ENCODE data around the gene DNAL4. TPM values are rescaled to one million over a fixed set of nuclear protein-coding genes. Genes with fewer than 3 reads are reported as not detected.

Gene DNAL4
- polyA plus RNA-seq, 1 donor (not counting 4 experiments of a cell fraction or from before 2014, with no cell fraction given) = 11.4 TPM

DNA sequence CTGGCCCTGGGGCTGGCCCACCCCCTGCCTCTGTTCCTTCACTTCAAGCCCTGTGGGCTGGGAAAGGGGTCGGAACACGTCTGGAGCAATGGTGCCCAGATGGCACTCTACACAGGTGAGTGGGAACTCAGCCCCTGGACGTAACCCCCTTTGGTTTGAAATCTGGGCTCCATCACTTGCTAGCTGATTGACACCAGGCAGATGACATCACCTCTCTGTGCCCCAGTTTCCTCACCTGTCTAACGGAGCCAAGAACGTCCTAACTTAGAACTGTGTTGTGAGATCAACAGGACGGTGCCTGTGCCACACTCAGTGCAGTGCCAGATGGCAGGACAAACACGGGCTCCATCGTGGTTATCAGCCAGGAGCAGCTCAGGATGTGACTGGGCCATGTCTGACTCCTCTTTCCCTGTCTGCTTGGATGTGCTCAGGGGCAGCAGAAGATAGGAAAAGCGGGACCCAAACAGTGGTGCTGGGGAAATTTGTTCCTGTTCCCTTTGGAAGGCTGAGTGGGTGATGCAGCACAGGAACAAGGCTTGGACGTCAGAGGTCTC is 25.5 kb upstream of the DNAL4 start:
- no peak overlapping the region for H3K27ac ChIP-seq (ENCODE audit: control insufficient read depth, insufficient read depth, low read length)
- peaks cover 4% of the 10 kb centered on the region for H4K20me1 ChIP-seq (ENCODE audit: control insufficient read depth, extremely low read depth, insufficient read depth, low read length)
- no peaks in the 10 kb centered on the region for H3K79me2 ChIP-seq (ENCODE audit: control insufficient read depth, insufficient read depth, low read length)
- no peaks in the 10 kb centered on the region for H3K9me3 ChIP-seq (ENCODE audit: control insufficient read depth, low read depth, low read length)
- FAIRE-seq = no peak
- DNase-seq (ENCODE audit: low read depth, low spot score) = no peak
- H2AFZ ChIP-seq (ENCODE audit: control insufficient read depth, low read length) = no peak overlapping the region
- H3K4me3 ChIP-seq (ENCODE audit: control insufficient read depth in 2 of 3, extremely low read depth in 1 of 3, insufficient read depth in 2 of 3, low read depth in 1 of 3, low read length in 3 of 3) = no peak overlapping the region
- H3K36me3 ChIP-seq (ENCODE audit: control insufficient read depth in 2 of 2, extremely low read depth in 1 of 2, insufficient read depth in 2 of 2, low read length in 2 of 2) = no peaks in the 10 kb centered on the region
- no peak overlapping the region for H3K4me2 ChIP-seq (ENCODE audit: control insufficient read depth, extremely low read depth, insufficient read depth, low read depth, low read length)
- H3K27me3 ChIP-seq (ENCODE audit: control insufficient read depth, extremely low read depth, insufficient read depth, low read length) = peaks cover 31% of the 10 kb centered on the region
- no peak overlapping the region for H3K9ac ChIP-seq (ENCODE audit: control insufficient read depth, extremely low read depth, insufficient read depth, low read length)
- no peaks in the 10 kb centered on the region for H3K4me1 ChIP-seq (ENCODE audit: control insufficient read depth, extremely low read depth, insufficient read depth, low read length)
- dilution Hi-C loops (cut with MboI; ENCODE audit: extremely low pct_ligation_motif_present, low sequenced_read_pairs) = no loop called here
- H3K9me1 ChIP-seq (ENCODE audit: control insufficient read depth, extremely low read depth, insufficient read depth, low read length) = no peaks in the 10 kb centered on the region
- TF ChIP-seq CTCF (optimal IDR thresholded peaks at IDR 0.05 in 1 of 3, IDR thresholded peaks at IDR 0.05 in 1 of 3, conservative IDR thresholded peaks at IDR 0.05 in 1 of 3; ENCODE audit: extremely low read depth in 1 of 3, insufficient read depth in 2 of 3, low read length in 3 of 3) = no peak
- TF ChIP-seq EZH2 (IDR thresholded peaks at IDR 0.05; ENCODE audit: low read length) = no peak

DNA sequence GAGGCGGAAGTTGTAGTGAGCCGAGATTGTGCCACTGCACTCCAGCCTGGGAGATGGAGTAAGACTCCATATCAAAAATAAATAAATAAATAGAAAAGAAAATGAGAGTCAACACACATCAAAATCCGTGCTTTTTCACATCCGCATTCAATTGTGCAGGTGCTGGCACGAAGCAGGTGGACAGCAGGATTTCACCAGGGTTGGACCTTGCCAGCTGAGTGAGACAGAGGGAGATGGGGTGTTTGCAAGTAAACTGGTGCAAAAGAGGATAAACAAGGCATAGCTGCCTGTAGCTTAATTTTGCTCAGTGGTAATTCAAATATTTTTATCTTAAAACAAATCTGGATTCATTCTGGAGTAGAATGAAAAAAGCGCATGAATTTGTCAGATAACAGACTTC is 23.3 kb upstream of the DNAL4 start:
- Histone ChIP-seq H3K4me2 (ENCODE audit: control insufficient read depth, extremely low read depth, insufficient read depth, low read depth, low read length) (no peak overlapping the region), H2AFZ (ENCODE audit: control insufficient read depth, low read length) (no peak overlapping the region), H3K9ac (ENCODE audit: control insufficient read depth, extremely low read depth, insufficient read depth, low read length) (no peak overlapping the region), H3K79me2 (ENCODE audit: control insufficient read depth, insufficient read depth, low read length) (no peaks in the 10 kb centered on the region), H3K4me1 (ENCODE audit: control insufficient read depth, extremely low read depth, insufficient read depth, low read length) (no peaks in the 10 kb centered on the region), H3K9me3 (ENCODE audit: control insufficient read depth, low read depth, low read length) (no peaks in the 10 kb centered on the region), H3K27me3 (ENCODE audit: control insufficient read depth, extremely low read depth, insufficient read depth, low read length) (peaks cover 31% of the 10 kb centered on the region), H3K27ac (ENCODE audit: control insufficient read depth, insufficient read depth, low read length) (no peak overlapping the region), H3K36me3 (ENCODE audit: control insufficient read depth in 2 of 2, extremely low read depth in 1 of 2, insufficient read depth in 2 of 2, low read length in 2 of 2) (no peaks in the 10 kb centered on the region), H4K20me1 (ENCODE audit: control insufficient read depth, extremely low read depth, insufficient read depth, low read length) (no peaks in the 10 kb centered on the region), H3K9me1 (ENCODE audit: control insufficient read depth, extremely low read depth, insufficient read depth, low read length) (no peaks in the 10 kb centered on the region), H3K4me3 (ENCODE audit: control insufficient read depth in 2 of 3, extremely low read depth in 1 of 3, insufficient read depth in 2 of 3, low read depth in 1 of 3, low read length in 3 of 3) (no peak overlapping the region)
- TF ChIP-seq EZH2 (IDR thresholded peaks at IDR 0.05; ENCODE audit: low read length) (no peak), CTCF (optimal IDR thresholded peaks at IDR 0.05 in 1 of 3, IDR thresholded peaks at IDR 0.05 in 1 of 3, conservative IDR thresholded peaks at IDR 0.05 in 1 of 3; ENCODE audit: extremely low read depth in 1 of 3, insufficient read depth in 2 of 3, low read length in 3 of 3) (no peak)
- dilution Hi-C loops (cut with MboI; ENCODE audit: extremely low pct_ligation_motif_present, low sequenced_read_pairs) = no loop called here
- FAIRE-seq (no peak), DNase-seq (ENCODE audit: low read depth, low spot score) (no peak)

All from keratinocyte (primary cell).